ENCODE data around the gene PPARG. TPM values are rescaled to one million over a fixed set of nuclear protein-coding genes. Genes with fewer than 3 reads are reported as not detected.

Gene PPARG
- polyA plus RNA-seq, 2 of the 4 experiments (the other 2 are of a cell fraction): 38.9 to 43.1 TPM

GRCh38 chr3:12369598-12369997 lies 80.7 kb downstream of the PPARG start:
- H3K9me3 ChIP-seq: no peaks in the 10 kb centered on the region
- DNase-seq (ENCODE audit: low read depth in 1 of 2, low spot score in 1 of 2) (no peak), FAIRE-seq (no peak), ATAC-seq (no peak; a peak in 1 of 6 replicates)
- TF ChIP-seq KDM1A (IDR thresholded peaks at IDR 0.05; ENCODE audit: low read depth): no peak
- TF ChIP-seq POLR2A (IDR thresholded peaks at IDR 0.05; ENCODE audit: low read length): no peak
- TF ChIP-seq BHLHE40 (IDR thresholded peaks at IDR 0.05; ENCODE audit: low read depth, low read length): no peak
- TF ChIP-seq NFE2L2 (conservative IDR thresholded peaks at IDR 0.05; ENCODE audit: low read length): no peak
- TF ChIP-seq RFX5 (IDR thresholded peaks at IDR 0.05): no peak
- no peak for TF ChIP-seq TP53 (CRISPR knock-in tag; IDR thresholded peaks at IDR 0.05)
- TF ChIP-seq RCOR1 (IDR thresholded peaks at IDR 0.05; ENCODE audit: low read depth, low read length): no peak
- TF ChIP-seq RAD21 (conservative IDR thresholded peaks at IDR 0.05 in 1 of 2, IDR thresholded peaks at IDR 0.05 in 1 of 2): no peak
- no peak for TF ChIP-seq HOXB5 (CRISPR knock-in tag; IDR thresholded peaks at IDR 0.05)
- no peak for TF ChIP-seq SREBF2 (IDR thresholded peaks at IDR 0.05)
- no peak for TF ChIP-seq CBX2 (IDR thresholded peaks at IDR 0.05; ENCODE audit: borderline replicate concordance, low read depth)
- no peak for TF ChIP-seq NPAS2 (CRISPR knock-in tag; IDR thresholded peaks at IDR 0.05; ENCODE audit: borderline replicate concordance)
- TF ChIP-seq CTCF (IDR thresholded peaks at IDR 0.05): no peak
- no peak for TF ChIP-seq KDM5A (IDR thresholded peaks at IDR 0.05)
- no peak for TF ChIP-seq PHF8 (IDR thresholded peaks at IDR 0.05; ENCODE audit: borderline replicate concordance, low read depth)
- WGBS (ENCODE audit: missing lambda C conversion rate): 74% methylated on average over 1 of the region's 1 CpG
- no peak overlapping the region for H3K4me3 ChIP-seq
- CTCF ChIA-PET: interaction anchor here (1.0 to 1.8 kb wide), 4 partner anchors 8 to 110 kb away, joined by 3 to 8 read pairs (median 4); no protein-coding TSS in a partner anchor
- POLR2A ChIA-PET: no interaction called here
- H3K4me2 ChIP-seq: peak overlapping the region; percentile 42
- peak overlapping the region in 1 of 2 experiments; percentile 53; a peak in 4 of 6 replicates for H3K27ac ChIP-seq
- peaks cover 32% of the 10 kb centered on the region for H3K4me1 ChIP-seq

GRCh38 chr3:12370758-12371157 lies 81.9 kb downstream of the PPARG start:
- peak overlapping the region; percentile 42 for H3K4me2 ChIP-seq
- WGBS (ENCODE audit: missing lambda C conversion rate): 40% methylated on average over 2 of the region's 2 CpGs
- ATAC-seq (peak; percentile 50 to 87; a peak in 3 of 6 replicates), FAIRE-seq (no peak), DNase-seq (ENCODE audit: low read depth in 1 of 2, low spot score in 1 of 2) (peak; percentile 23 to 45)
- H3K4me3 ChIP-seq: no peak overlapping the region
- peaks cover 32% of the 10 kb centered on the region for H3K4me1 ChIP-seq
- ChIA-PET CTCF (interaction anchor here (1.1 to 1.2 kb wide), 2 partner anchors 10 to 109 kb away, joined by 3 to 5 read pairs; no protein-coding TSS in a partner anchor), POLR2A (no interaction called here)
- no peaks in the 10 kb centered on the region for H3K9me3 ChIP-seq
- TF ChIP-seq NFE2L2 (conservative IDR thresholded peaks at IDR 0.05; ENCODE audit: low read length) (no peak), NR3C1 (IDR thresholded peaks at IDR 0.05) (no peak), CTCF (IDR thresholded peaks at IDR 0.05) (peak; percentile 31; the same call in 2 of the 3 replicates), TFCP2L1 (CRISPR knock-in tag; IDR thresholded peaks at IDR 0.05) (no peak), EP300 (IDR thresholded peaks at IDR 0.05) (no peak), HOXA7 (CRISPR knock-in tag; IDR thresholded peaks at IDR 0.05) (no peak), POLR2A (IDR thresholded peaks at IDR 0.05; ENCODE audit: low read length) (no peak), FOSL2 (IDR thresholded peaks at IDR 0.05) (no peak), FOSL2 (CRISPR knock-in tag; IDR thresholded peaks at IDR 0.05) (no peak), FOXS1 (CRISPR knock-in tag; IDR thresholded peaks at IDR 0.05) (no peak), ATOH8 (CRISPR knock-in tag; IDR thresholded peaks at IDR 0.05; ENCODE audit: low read depth) (no peak), RFX5 (IDR thresholded peaks at IDR 0.05) (no peak), CHD4 (IDR thresholded peaks at IDR 0.05; ENCODE audit: borderline replicate concordance) (no peak), CEBPB (IDR thresholded peaks at IDR 0.05) (no peak), RAD21 (conservative IDR thresholded peaks at IDR 0.05 in 1 of 2, IDR thresholded peaks at IDR 0.05 in 1 of 2) (peak; percentile 13 to 22; a peak in 2 of 5 replicates), HES2 (IDR thresholded peaks at IDR 0.05) (no peak), EHMT2 (IDR thresholded peaks at IDR 0.05; ENCODE audit: low read depth) (no peak)
- 0 out of 6 replicates have a peak overlapping the region, but pooled peaks have one; percentile 8 to 29 for H3K27ac ChIP-seq
